HG02642 (cell line): ENCODE measurements around the gene SRP54.
"Not testable (repeated sequence)": the region's sequence is repeated elsewhere in the genome, so short reads cannot be mapped to it uniquely, and the experiment has no call there.

Experiments used
- ATAC-seq: cut with Tn5 transposase; IDR thresholded peaks from one replicate; pipeline ENCODE4 v1.9.1; 2021; ENCODE audit warnings: mild to moderate bottlenecking; ENCODE audit not compliant: unreplicated experiment, poor library complexity

Gene SRP54

GRCh38 chr14:34982421-34983147 is at the start of gene SRP54:
Gene SRP54, plus strand, starts transcription at chr14:34982992. Its CDS starts 13,718 bp downstream, at chr14:34996710.
- peak; percentile 83 for ATAC-seq

- no peak for ATAC-seq
Observed at GRCh38 chr14:34933301-34933700, 49.5 kb upstream of the SRP54 start.

- ATAC-seq, result no peak
Observed at GRCh38 chr14:34935488-34935887, 47.3 kb upstream of the SRP54 start.

GRCh38 chr14:34937442-34937841 is 45.4 kb upstream of the SRP54 start:
- no peak for ATAC-seq

DNA sequence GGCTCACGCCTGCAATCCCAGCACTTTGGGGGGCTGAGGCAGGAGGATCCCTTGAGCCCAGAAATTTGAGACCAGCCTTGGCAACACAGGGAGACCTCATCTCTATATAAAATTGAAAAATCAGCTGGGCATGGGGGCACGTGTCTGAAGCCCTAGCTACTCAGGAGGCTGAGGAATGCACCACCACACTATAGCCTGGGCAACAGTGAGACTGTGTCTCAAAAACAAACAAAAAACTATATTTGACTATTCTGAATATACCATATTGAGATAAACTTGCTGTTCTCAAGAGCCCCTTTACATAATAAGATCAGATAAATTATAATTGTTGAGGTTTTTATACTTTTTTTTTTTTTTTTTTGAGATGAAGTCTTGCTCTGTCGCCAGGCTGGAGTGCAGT is 44.9 kb upstream of the SRP54 start:
- no peak for ATAC-seq

- ATAC-seq, result no peak
Observed at GRCh38 chr14:34943506-34943905, 39.3 kb upstream of the SRP54 start.

DNA sequence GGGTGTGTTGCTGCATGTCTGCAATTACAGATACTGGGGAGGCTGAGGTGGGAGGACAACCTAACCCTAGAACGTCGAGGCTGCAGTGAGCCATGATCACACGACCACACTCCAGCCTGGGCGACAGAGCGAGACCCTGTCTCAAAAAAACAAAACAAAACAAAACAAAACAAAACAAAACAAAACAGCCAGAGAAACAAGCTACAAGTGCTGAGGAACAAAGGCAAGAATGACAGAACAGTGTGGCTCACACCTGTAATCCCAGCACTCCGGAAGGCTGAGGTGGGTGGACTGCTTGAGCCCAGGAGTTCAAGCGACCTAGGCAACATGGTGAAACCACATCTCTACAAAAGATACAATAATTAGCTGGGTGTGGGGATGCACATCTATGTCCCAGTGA is 38.0 kb upstream of the SRP54 start:
- ATAC-seq, result no peak

GRCh38 chr14:34946699-34947098 is 36.1 kb upstream of the SRP54 start:
- no peak for ATAC-seq

DNA sequence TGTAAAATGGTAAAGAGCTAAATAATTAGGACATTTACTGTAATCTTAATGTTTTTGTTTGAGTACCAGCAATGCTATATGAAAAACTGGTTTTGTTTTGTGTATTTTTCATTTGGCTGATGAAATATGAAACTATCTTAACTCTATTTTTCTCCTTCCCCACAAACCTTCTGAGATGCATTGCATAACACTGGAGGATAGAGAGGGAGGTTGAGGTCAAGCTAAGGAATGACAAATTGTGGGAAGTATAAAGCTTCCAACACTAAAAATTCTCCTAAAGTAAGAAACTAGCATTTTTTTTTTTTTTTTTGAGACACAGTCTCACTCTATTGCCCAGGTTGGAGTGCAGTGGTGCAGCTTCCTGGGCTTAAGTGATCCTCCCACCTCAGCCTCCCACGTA is 31.5 kb upstream of the SRP54 start:
- ATAC-seq, result no peak

GRCh38 chr14:34956931-34957330 is 25.9 kb upstream of the SRP54 start:
- ATAC-seq, result no peak

DNA sequence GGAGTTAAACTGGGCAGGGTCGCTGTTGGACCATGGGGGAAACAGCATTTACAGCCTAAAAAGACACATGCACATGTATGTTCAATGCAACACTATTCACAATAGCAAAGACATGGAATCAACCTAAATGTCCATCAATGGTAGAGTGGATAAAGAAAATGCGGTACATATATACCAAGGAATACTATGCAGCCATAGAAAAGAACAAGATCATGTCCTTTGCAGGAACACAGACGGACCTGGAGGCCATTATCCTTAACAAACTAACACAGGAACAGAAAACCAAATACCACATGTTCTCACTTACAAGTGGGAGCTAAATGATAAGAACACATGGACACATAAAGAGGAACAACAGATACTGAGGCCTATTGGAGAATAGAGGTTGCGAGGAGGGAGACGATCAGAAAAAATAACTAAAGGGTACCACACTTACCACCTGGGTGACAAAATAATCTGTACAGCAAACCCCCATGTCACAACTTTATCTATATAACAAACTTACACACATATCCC is 25.0 kb upstream of the SRP54 start:
- ATAC-seq, result no peak

GRCh38 chr14:34962106-34962505 is 20.7 kb upstream of the SRP54 start:
- ATAC-seq, result not testable (repeated sequence)

- ATAC-seq, result no peak
Observed at GRCh38 chr14:34964977-34965764, 17.6 kb upstream of the SRP54 start.

- ATAC-seq, result no peak
Observed at GRCh38 chr14:34965912-34966311, 16.9 kb upstream of the SRP54 start.

GRCh38 chr14:34966413-34966812 is 16.4 kb upstream of the SRP54 start:
- ATAC-seq, result peak; percentile 80

GRCh38 chr14:34970665-34971064 is 12.1 kb upstream of the SRP54 start:
- no peak for ATAC-seq

DNA sequence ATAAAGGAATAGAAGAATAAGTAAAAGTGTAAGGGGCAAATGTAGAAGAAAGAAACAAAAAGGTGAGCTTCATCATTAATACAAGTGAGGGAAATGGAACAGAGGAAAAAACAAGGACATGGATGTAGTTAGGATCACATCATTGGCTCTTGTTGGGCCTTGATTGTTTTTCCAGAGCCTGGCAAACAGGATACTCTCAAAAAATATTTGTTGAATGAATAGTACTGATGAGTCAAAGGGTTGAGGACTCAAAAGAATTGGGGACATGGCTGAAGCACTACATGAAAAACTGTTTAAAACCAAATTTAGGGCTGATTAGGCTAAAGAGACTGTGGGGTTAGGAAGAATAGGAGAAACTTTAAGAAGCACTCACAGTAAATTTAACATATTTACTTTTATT is 11.4 kb upstream of the SRP54 start:
- no peak for ATAC-seq

DNA sequence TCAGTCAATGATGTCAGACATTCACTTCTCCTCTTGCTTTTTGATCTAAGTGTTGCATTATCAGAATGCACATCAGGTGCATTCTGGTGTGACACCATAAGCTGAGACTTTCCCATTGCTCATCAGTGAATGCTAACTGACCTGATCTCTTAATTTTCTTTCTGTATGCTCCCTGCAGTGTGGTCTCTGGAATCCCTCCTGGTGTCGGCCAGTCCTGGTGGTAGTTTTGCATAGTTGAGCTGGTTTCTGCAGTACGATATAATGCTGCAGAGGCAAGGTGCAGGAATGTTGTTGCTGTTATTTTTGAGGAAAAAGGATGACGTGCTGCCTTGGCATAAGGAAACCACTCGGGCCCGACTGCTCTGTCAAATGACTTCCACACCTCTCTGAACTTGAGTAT is 11.0 kb upstream of the SRP54 start:
- no peak for ATAC-seq

DNA sequence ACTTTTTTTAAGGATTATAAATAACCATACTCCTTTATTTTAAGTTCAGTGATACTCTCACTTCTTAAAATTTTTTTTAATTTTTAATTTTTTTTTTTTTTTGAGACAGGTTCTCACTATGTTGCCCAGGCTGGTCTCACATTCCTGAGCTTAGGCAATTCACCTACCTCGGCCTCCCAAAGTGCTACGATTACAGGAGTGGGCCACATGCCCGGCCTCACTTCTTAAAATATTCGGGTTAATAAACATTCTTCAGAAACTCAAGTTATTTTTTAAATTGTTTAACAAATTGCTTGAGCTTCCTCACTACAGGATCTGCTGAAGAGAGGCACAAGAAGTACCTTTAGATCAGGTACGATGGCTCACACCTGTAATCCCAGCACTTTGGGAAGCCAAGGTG is 4.3 kb upstream of the SRP54 start:
- no peak for ATAC-seq

- ATAC-seq, result no peak
Observed at GRCh38 chr14:34980337-34980900, 2.4 kb upstream of the SRP54 start.

- peak; percentile 4 for ATAC-seq
Observed at GRCh38 chr14:34981743-34982420, 910 bp upstream of the SRP54 start.
